ENCODE data around the gene CERCAM. TPM values are rescaled to one million over a fixed set of nuclear protein-coding genes. Genes with fewer than 3 reads are reported as not detected.
"Not testable (repeated sequence)": the region's sequence is repeated elsewhere in the genome, so short reads cannot be mapped to it uniquely, and the experiment has no call there.

The CERCAM gene
- total and polyA plus RNA-seq, 2 donors from 2014 or later = 19.7 to 25.5 TPM

DNA sequence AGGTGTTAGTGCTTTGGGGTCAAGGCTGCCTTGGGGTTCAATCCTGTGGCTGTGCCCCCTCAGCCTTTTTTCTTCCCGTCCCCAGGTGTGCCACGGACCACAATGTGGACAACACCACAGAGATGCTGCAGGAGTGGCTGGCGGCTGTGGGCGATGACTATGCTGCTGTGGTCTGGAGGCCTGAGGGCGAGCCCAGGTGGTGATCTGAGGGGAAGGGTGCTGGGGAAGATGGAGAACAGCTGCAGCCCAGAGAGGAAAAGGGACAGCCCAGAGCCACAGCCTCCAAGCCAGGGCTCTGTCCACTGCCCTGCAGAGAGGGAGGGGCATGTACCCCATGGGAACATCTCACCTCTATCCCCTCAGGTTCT is 2.1 kb downstream of the CERCAM start:
- DNase-seq = no peak
- Histone ChIP-seq H3K36me3 (ENCODE audit: control insufficient read depth in 2 of 3, insufficient read depth in 3 of 3, low read length in 3 of 3) (no peaks in the 10 kb centered on the region), H3K27me3 (ENCODE audit: control insufficient read depth, insufficient read depth, low read length) (peaks cover 2% of the 10 kb centered on the region), H3K4me1 (ENCODE audit: control insufficient read depth in 2 of 3, insufficient read depth in 2 of 3, low read depth in 1 of 3, low read length in 3 of 3) (peaks cover 0 to 12% (median 0%) of the 10 kb centered on the region in 3 donors), H3K9me3 (ENCODE audit: control insufficient read depth in 2 of 3, insufficient read depth in 1 of 3, low read length in 3 of 3) (no peaks in the 10 kb centered on the region), H3K9ac (ENCODE audit: low read length in 3 of 3) (no peak overlapping the region), H3K4me3 (ENCODE audit: low read length in 3 of 3) (no peak overlapping the region), H3K27ac (ENCODE audit: low read depth in 2 of 2, low read length in 2 of 2) (no peak overlapping the region)
- FAIRE-seq = no peak
- no peak for TF ChIP-seq CTCF (IDR thresholded peaks at IDR 0.05; ENCODE audit: borderline replicate concordance, extremely low read depth, insufficient read depth)
- intact Hi-C loops (cut with DNase I) = no loop called here

- H3K9ac ChIP-seq (ENCODE audit: low read length in 3 of 3); H3K4me3 ChIP-seq (ENCODE audit: low read length in 3 of 3); DNase-seq; H3K27ac ChIP-seq (ENCODE audit: low read depth in 2 of 2, low read length in 2 of 2); H3K36me3 ChIP-seq (ENCODE audit: control insufficient read depth in 2 of 3, insufficient read depth in 3 of 3, low read length in 3 of 3); H3K27me3 ChIP-seq (ENCODE audit: control insufficient read depth, insufficient read depth, low read length); H3K9me3 ChIP-seq (ENCODE audit: control insufficient read depth in 2 of 3, insufficient read depth in 1 of 3, low read length in 3 of 3); intact Hi-C loops (cut with DNase I); FAIRE-seq: not testable (repeated sequence)
- peaks cover 0 to 12% (median 0%) of the 10 kb centered on the region in 3 donors for H3K4me1 ChIP-seq (ENCODE audit: control insufficient read depth in 2 of 3, insufficient read depth in 2 of 3, low read depth in 1 of 3, low read length in 3 of 3)
Measured at GRCh38 chr9:128423356-128423755, 2.7 kb downstream of the CERCAM start.

- Histone ChIP-seq H3K4me1 (ENCODE audit: control insufficient read depth in 2 of 3, insufficient read depth in 2 of 3, low read depth in 1 of 3, low read length in 3 of 3) (peaks cover 0 to 7% (median 0%) of the 10 kb centered on the region in 3 donors), H3K9ac (ENCODE audit: low read length in 3 of 3) (no peak overlapping the region), H3K27ac (ENCODE audit: low read depth in 2 of 2, low read length in 2 of 2) (no peak overlapping the region), H3K36me3 (ENCODE audit: control insufficient read depth in 2 of 3, insufficient read depth in 3 of 3, low read length in 3 of 3) (no peaks in the 10 kb centered on the region), H3K27me3 (ENCODE audit: control insufficient read depth, insufficient read depth, low read length) (no peaks in the 10 kb centered on the region), H3K4me3 (ENCODE audit: low read length in 3 of 3) (no peak overlapping the region), H3K9me3 (ENCODE audit: control insufficient read depth in 2 of 3, insufficient read depth in 1 of 3, low read length in 3 of 3) (no peaks in the 10 kb centered on the region)
- TF ChIP-seq CTCF (IDR thresholded peaks at IDR 0.05; ENCODE audit: borderline replicate concordance, extremely low read depth, insufficient read depth) = no peak
- no peak for DNase-seq
- intact Hi-C loops (cut with DNase I) = no loop called here
- FAIRE-seq = no peak
Measured at GRCh38 chr9:128424268-128424780, 3.7 kb downstream of the CERCAM start.

DNA sequence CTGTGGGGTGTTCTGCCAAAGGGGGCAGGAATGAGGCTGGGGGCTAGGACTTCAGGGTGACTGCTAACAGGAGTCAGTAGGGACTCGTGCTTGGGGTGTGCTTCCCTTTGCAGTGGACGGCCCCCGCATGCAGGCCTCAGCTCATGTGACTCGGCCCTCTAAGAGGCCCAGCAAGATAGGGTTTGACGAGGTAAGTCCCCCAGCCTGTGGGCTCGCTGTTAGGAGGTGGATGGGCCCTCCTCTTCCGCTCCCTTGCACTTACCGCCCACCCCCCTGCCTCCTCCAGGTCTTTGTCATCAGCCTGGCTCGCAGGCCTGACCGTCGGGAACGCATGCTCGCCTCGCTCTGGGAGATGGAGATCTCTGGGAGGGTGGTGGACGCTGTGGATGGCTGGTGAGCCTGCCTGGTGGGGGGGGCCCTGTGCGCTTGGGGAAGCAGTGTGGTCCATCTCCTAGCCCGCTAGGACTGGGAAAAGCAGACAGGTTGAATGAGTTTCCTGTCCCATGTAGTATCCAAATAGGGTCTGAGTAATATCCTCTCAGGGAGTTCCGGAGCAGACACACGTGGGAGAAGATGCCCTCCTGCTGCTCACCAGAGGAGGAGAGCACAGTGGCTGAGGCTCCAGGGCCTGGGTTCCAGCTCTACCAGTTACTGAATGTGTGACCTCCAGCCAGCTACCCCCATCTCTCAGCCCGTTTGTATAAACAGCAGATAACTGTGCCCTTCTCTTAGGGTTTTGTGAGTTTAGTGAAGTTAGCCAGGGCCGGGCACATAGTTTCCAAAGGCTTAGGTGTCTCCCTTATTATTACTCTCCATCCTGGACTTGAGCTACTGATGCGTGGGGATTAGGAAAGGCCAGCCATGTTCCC is 8.2 kb downstream of the CERCAM start:
- Histone ChIP-seq H3K4me1 (ENCODE audit: control insufficient read depth in 2 of 3, insufficient read depth in 2 of 3, low read depth in 1 of 3, low read length in 3 of 3) (no peaks in the 10 kb centered on the region), H3K27ac (ENCODE audit: low read depth in 2 of 2, low read length in 2 of 2) (no peak overlapping the region), H3K27me3 (ENCODE audit: control insufficient read depth, insufficient read depth, low read length) (no peaks in the 10 kb centered on the region), H3K4me3 (ENCODE audit: low read length in 3 of 3) (no peak overlapping the region), H3K9me3 (ENCODE audit: control insufficient read depth in 2 of 3, insufficient read depth in 1 of 3, low read length in 3 of 3) (no peaks in the 10 kb centered on the region), H3K36me3 (ENCODE audit: control insufficient read depth in 2 of 3, insufficient read depth in 3 of 3, low read length in 3 of 3) (no peaks in the 10 kb centered on the region), H3K9ac (ENCODE audit: low read length in 3 of 3) (no peak overlapping the region)
- no peak for TF ChIP-seq CTCF (IDR thresholded peaks at IDR 0.05; ENCODE audit: borderline replicate concordance, extremely low read depth, insufficient read depth)
- intact Hi-C loops (cut with DNase I) = no loop called here
- peak in 2 of 5 donors; percentile 34 to 52 for DNase-seq
- FAIRE-seq = no peak

Measured in kidney (tissue), 14 donors.